Astrocyte of the spinal cord (primary cell): ENCODE measurements around the gene ASCL4.

ENCODE experiments used
- DNase-seq: peaks from one replicate; pipeline ENCODE4 v3.0.0; 2011; ENCODE audit warnings: low read depth, low spot score
- H3K4me3 ChIP-seq: 2 replicates; pipeline ENCODE4 v1.5.1; 2011; ENCODE audit warnings: low read depth, mild to moderate bottlenecking, low read length, moderate library complexity
- in situ Hi-C: cut with HindIII; loops from 2 replicates; pipeline ENCODE4 v1.10.0; 2017; ENCODE audit warnings: low sequenced_read_pairs
- TF ChIP-seq, protein P1 (sequence below): IDR thresholded peaks from 2 replicates; pipeline ENCODE4 v1.5.1; 2012; ENCODE audit warnings: low read depth, mild to moderate bottlenecking, low read length, inconsistent platforms

The ASCL4 gene

DNA sequence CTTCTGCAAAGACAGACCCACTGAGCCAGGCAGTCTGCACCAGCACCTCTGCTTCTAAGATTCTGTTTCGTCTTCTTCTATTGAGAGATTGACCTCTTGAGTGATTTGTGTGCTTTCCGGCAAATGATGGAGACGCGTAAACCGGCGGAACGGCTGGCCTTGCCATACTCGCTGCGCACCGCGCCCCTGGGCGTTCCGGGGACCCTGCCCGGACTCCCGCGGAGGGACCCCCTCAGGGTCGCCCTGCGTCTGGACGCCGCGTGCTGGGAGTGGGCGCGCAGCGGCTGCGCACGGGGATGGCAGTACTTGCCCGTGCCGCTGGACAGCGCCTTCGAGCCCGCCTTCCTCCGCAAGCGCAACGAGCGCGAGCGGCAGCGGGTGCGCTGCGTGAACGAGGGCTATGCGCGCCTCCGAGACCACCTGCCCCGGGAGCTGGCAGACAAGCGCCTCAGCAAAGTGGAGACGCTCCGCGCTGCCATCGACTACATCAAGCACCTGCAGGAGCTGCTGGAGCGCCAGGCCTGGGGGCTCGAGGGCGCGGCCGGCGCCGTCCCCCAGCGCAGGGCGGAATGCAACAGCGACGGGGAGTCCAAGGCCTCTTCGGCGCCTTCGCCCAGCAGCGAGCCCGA, 703 bp downstream of the ASCL4 start:
- TF ChIP-seq, protein P1, sequence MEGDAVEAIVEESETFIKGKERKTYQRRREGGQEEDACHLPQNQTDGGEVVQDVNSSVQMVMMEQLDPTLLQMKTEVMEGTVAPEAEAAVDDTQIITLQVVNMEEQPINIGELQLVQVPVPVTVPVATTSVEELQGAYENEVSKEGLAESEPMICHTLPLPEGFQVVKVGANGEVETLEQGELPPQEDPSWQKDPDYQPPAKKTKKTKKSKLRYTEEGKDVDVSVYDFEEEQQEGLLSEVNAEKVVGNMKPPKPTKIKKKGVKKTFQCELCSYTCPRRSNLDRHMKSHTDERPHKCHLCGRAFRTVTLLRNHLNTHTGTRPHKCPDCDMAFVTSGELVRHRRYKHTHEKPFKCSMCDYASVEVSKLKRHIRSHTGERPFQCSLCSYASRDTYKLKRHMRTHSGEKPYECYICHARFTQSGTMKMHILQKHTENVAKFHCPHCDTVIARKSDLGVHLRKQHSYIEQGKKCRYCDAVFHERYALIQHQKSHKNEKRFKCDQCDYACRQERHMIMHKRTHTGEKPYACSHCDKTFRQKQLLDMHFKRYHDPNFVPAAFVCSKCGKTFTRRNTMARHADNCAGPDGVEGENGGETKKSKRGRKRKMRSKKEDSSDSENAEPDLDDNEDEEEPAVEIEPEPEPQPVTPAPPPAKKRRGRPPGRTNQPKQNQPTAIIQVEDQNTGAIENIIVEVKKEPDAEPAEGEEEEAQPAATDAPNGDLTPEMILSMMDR = no peak
- in situ Hi-C loops = no loop called here
- DNase-seq = no peak

DNA sequence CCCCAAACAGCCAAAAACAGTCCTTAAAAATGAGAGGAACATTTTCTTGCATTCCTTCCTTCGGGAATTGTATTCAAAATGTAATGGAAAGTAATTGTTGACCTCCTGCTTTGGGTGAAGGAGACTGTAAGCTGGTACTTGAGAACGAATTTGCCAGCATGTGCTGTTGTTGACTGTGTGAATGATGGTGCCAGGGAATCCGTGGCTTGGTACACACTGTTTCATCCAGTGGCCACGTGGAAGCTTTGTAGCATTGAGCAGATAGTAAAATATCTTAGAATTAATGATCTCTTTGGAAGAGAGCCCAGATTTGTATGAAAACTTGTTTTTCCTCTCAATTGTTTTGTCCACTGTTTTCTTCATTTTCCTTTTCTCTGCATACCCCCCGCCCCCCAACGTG, 1.7 kb downstream of the ASCL4 start:
- in situ Hi-C loops = no loop called here
- DNase-seq = no peak
- TF ChIP-seq, protein P1 = no peak
- H3K4me3 ChIP-seq = no peak overlapping the region

More for the DNA sequence above, 703 bp downstream of the ASCL4 start:
- H3K4me3 ChIP-seq = no peak overlapping the region

DNA sequence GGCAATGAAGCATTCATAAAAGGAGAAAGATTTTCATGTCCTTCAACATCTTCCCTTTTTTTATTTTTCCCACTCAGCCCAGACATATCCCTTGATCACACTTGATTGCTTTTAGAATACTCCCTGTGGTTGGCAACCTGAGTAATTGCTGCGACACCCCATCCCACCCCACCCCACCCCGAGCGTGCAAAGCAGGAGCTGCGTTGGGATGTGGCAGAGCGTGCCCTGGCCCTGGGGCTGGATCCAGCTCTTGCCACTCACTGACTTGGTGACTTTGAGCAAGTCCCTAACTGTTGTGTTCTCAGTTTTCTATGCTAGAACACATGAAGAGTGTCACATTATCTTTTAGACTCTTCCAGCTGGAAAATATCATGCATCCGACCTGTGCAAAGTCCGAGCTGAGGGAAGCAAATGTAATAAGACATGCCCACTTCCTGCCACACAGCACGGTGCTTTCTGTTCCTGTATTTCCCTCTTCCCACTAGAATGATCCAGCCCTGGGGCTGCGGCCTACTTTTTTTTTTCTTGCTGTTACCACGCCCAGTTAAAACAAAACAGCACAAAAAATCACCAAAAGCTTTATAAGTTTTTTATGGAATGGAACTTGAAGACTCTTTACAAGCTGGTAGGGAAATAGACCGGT, 4.0 kb downstream of the ASCL4 start:
- TF ChIP-seq, protein P1 = no peak
- in situ Hi-C loops = no loop called here
- DNase-seq = no peak
- H3K4me3 ChIP-seq = no peak overlapping the region

DNA sequence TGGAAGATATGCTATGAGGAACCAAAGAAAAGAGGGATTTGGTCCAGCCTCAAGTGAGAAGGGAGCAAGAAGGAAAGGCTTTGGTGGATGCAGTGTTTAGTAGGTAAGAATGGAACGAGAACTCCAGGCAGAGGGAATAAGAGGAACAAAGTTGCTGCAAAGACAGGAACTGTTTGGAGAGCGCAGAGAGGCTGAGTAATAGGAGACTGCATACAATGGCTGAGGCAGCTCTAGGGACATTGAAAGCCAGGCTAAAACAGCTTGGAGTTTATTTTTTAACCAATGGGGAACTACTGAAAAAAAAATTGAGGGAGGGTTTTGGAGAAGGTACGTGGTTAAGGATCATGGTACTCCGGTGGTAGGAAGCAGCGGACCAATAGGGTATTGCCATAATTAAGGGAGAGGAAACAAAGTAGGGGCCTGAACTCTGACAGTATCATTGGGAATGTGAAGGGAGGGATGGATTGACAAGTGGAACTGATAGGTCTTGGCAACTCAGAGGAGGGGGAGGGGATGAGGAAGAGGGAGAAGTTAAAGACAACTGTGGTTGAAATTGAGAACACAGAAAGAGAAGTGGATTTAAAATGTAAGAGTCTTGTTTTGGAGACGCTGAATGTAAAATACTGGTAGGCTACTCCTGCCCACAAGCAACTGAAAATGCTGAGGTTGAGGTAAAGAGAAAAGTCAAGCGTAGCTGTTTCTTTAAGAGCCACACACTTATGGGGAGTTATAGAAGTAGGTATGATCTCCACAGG, 4.8 kb downstream of the ASCL4 start:
- no peak overlapping the region for H3K4me3 ChIP-seq
- TF ChIP-seq, protein P1 = no peak
- no peak for DNase-seq
- in situ Hi-C loops = no loop called here

DNA sequence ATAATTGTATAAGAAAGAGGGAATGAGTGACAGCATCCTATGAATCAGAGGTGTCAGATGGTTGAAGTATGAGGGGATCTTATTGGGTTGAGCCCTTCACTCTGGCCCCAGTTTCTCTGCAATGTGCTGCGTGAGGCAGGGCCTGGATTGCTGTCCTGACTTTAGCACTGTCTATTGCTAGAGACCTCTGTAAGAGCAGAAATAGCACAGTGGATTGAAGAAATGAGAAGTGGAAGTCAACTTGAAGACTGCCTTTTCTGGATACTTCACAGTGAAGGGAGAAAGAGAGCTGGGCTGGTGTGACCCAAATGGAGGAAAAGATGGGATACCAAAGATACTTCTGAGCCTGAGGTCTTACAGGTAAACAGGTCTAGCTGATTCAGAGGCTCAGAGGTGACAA, 5.8 kb downstream of the ASCL4 start:
- TF ChIP-seq, protein P1 = no peak
- in situ Hi-C loops = no loop called here
- no peak overlapping the region for H3K4me3 ChIP-seq
- DNase-seq = no peak

DNA sequence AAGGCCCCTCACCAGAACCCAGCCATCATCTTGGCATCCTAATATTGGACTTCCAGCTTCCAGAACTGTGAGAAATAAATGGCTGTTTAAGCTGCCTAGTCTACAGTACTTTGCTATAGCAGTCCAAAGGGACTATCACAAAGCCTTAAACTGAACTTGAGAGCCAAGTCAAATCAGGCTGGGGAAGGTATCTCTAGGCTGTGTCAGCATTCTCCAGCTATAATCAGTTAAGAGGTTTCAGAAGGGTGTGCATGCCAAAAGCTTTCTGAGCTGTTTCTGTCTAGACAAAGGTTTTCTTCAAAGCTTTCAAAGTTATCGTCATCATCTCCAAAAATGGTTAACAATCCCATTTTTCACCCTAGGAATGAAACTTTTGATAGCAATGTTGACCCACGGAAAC, 7.6 kb downstream of the ASCL4 start:
- DNase-seq = no peak
- TF ChIP-seq, protein P1 = no peak
- H3K4me3 ChIP-seq = no peak overlapping the region
- in situ Hi-C loops = no loop called here
